HepG2 (cell line): ENCODE data around the gene ZNF763. TPM values are rescaled to one million over a fixed set of nuclear protein-coding genes. Genes with fewer than 3 reads are reported as not detected.

Experiments used
- ARNT2 ChIP-seq: sonication (generic); formaldehyde crosslinking; IDR thresholded peaks from 2 replicates; pipeline ENCODE4 v1.8.0; 2022; ENCODE audit warnings: mild to moderate bottlenecking, low read depth, missing genetic modification reagents, moderate library complexity
- CBX2 ChIP-seq, 2 experiments: fragments of 200-600 bp in 1 of 2; sonication (generic); formaldehyde crosslinking in 1 of 2; IDR thresholded peaks; 2 replicates each; pipeline versions ENCODE4 v1.7.0 to v1.8.1; 2018 to 2022; ENCODE audit warnings: low read depth in 2 of 2, low read length in 1 of 2, mild to moderate bottlenecking in 1 of 2, missing genetic modification reagents in 1 of 2
- HDAC1 ChIP-seq: sonication (generic); formaldehyde crosslinking; IDR thresholded peaks from 2 replicates; pipeline ENCODE4 v1.5.1; 2020; ENCODE audit warnings: mild to moderate bottlenecking, missing genetic modification reagents
- MAFF ChIP-seq: IDR thresholded peaks from 2 replicates; pipeline ENCODE4 v1.6.1; 2011; ENCODE audit warnings: low read depth, low read length, improper control_type of control experiment
- MYC ChIP-seq: sonication (generic); formaldehyde crosslinking; IDR thresholded peaks from 2 replicates; pipeline ENCODE4 v1.9.0; 2021; ENCODE audit warnings: missing genetic modification reagents, borderline replicate concordance
- PHF8 ChIP-seq: sonication (generic); formaldehyde crosslinking; IDR thresholded peaks from 2 replicates; pipeline ENCODE4 v1.5.0; 2020; ENCODE audit warnings: missing genetic modification reagents
- REL ChIP-seq: sonication (generic); formaldehyde crosslinking; conservative IDR thresholded peaks from 2 replicates; pipeline ENCODE4 v1.8.0; 2022; ENCODE audit warnings: mild to moderate bottlenecking, missing genetic modification reagents, moderate library complexity
- RXRB ChIP-seq: IDR thresholded peaks from 2 replicates; pipeline ENCODE4 v1.6.1; 2016; ENCODE audit warnings: borderline replicate concordance, missing genetic modification reagents, missing compliant biosample characterization
- SYNCRIP ChIP-seq: fragments of 200-400 bp; formaldehyde crosslinking; IDR thresholded peaks from 2 replicates; pipeline ENCODE4 v1.6.1; 2018; ENCODE audit warnings: mild to moderate bottlenecking, low read depth, low read length; ENCODE audit not compliant: insufficient read depth
- ZFP82 ChIP-seq: sonication (generic); formaldehyde crosslinking; IDR thresholded peaks from 2 replicates; pipeline ENCODE4 v1.5.1; 2020; ENCODE audit warnings: mild to moderate bottlenecking, missing genetic modification reagents, borderline replicate concordance
- ZKSCAN1 ChIP-seq: fragments of 150-350 bp; IDR thresholded peaks from 2 replicates; pipeline ENCODE4 v1.6.1; 2014; ENCODE audit warnings: low read length
- ZNF468 ChIP-seq: sonication (generic); formaldehyde crosslinking; IDR thresholded peaks from 2 replicates; pipeline ENCODE4 v1.8.0; 2022; ENCODE audit warnings: mild to moderate bottlenecking, moderate library complexity, missing genetic modification reagents
- ZSCAN21 ChIP-seq: sonication (generic); formaldehyde crosslinking; IDR thresholded peaks from 2 replicates; pipeline ENCODE4 v1.8.0; 2022; ENCODE audit warnings: mild to moderate bottlenecking, missing genetic modification reagents, moderate library complexity, borderline replicate concordance
- polyA plus RNA-seq, 8 experiments: library from polyadenylated mRNA; depleted of rRNA in 3 of 8; stranded (reverse) in 7 of 8; unstranded in 1 of 8; fragments of >200 nt; fragmentation: Illumina TruSeq in 4 of 8; extraction: Trizol in 4 of 8; gene quantifications; 2 replicates each; pipeline versions ENCODE4 v1.2.1 to v1.2.3, GENCODE V29; 2011 to 2016; ENCODE audit warnings: low read depth in 4 of 8, missing spikeins in 1 of 8, mixed read lengths in 1 of 8; ENCODE audit not compliant: insufficient read depth in 1 of 8
- total RNA-seq, 5 experiments: library from RNA; depleted of rRNA; stranded (reverse); fragments of >200 nt; fragmentation: Illumina TruSeq; extraction: Trizol; gene quantifications; 2 replicates each; pipeline ENCODE4 v1.2.3, GENCODE V29; 2016; ENCODE audit warnings: low read depth in 1 of 5
- TF ChIP-seq, protein P1 (sequence below): sonication (generic); formaldehyde crosslinking; IDR thresholded peaks from 2 replicates; pipeline ENCODE4 v1.9.0; 2022; ENCODE audit warnings: low read depth, missing genetic modification reagents
- TF ChIP-seq, protein P2 (sequence below): sonication (generic); formaldehyde crosslinking; IDR thresholded peaks from 2 replicates; pipeline ENCODE4 v1.8.0; 2022; ENCODE audit warnings: missing genetic modification reagents, mild to moderate bottlenecking, moderate library complexity, borderline replicate concordance
- TF ChIP-seq, protein P3 (sequence below): sonication (generic); formaldehyde crosslinking; IDR thresholded peaks from 2 replicates; pipeline ENCODE4 v1.4.0; 2020; ENCODE audit warnings: mild to moderate bottlenecking, missing genetic modification reagents
- TF ChIP-seq, protein P4 (sequence below): sonication (generic); formaldehyde crosslinking; IDR thresholded peaks from 2 replicates; pipeline ENCODE4 v1.5.1; 2020; ENCODE audit warnings: mild to moderate bottlenecking, missing genetic modification reagents, moderate library complexity
- TF ChIP-seq, protein P5 (sequence below): sonication (generic); formaldehyde crosslinking; IDR thresholded peaks from 2 replicates; pipeline ENCODE4 v1.8.1; 2023; ENCODE audit warnings: mild to moderate bottlenecking, missing genetic modification reagents

Gene ZNF763
- total and polyA plus RNA-seq, 2 of the 13 experiments (the other 11 are each of a cell fraction or from before 2014, with no cell fraction given), result 0.08 to 0.42 TPM

DNA sequence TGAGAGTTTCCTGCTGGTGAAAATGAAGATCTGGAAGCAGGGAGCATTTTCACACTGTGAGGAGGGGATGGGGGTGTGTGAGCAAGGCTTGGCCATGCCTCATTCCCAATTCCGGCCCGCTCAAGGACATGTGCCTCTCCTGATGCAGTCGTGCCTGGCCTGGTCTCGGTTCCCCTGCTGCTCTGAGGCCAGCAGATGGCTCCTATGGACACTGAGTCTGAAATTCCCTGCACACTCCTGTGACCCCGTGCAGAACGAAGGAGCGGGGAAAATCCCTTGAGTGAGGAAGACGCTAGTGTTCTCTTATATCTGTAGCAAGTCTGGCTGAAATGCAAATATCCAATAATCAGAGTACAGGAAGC, 363 bp upstream of the ZNF763 start (continued):
- TF ChIP-seq, protein P1, sequence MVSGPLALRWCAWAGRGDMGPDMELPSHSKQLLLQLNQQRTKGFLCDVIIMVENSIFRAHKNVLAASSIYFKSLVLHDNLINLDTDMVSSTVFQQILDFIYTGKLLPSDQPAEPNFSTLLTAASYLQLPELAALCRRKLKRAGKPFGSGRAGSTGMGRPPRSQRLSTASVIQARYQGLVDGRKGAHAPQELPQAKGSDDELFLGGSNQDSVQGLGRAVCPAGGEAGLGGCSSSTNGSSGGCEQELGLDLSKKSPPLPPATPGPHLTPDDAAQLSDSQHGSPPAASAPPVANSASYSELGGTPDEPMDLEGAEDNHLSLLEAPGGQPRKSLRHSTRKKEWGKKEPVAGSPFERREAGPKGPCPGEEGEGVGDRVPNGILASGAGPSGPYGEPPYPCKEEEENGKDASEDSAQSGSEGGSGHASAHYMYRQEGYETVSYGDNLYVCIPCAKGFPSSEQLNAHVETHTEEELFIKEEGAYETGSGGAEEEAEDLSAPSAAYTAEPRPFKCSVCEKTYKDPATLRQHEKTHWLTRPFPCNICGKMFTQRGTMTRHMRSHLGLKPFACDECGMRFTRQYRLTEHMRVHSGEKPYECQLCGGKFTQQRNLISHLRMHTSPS (CRISPR knock-in tag), result no peak
- TF ChIP-seq REL (CRISPR knock-in tag) (no peak), ZSCAN21 (CRISPR knock-in tag) (no peak), MAFF (no peak), ARNT2 (CRISPR knock-in tag) (no peak), RXRB (CRISPR knock-in tag) (no peak), MYC (peak; percentile 13; the same call in 1 of the 2 replicates), ZFP82 (no peak), ZKSCAN1 (no peak), ZNF468 (no peak; the same call in 1 of the 2 replicates), SYNCRIP (no peak), HDAC1 (CRISPR knock-in tag) (peak; percentile 37; the same call in 1 of the 2 replicates), CBX2 (IDR thresholded peaks at IDR 0.05; ENCODE audit: low read depth, low read length) (no peak), CBX2 (CRISPR knock-in tag; IDR thresholded peaks at IDR 0.05; ENCODE audit: low read depth) (no peak), PHF8 (CRISPR knock-in tag) (no peak)
- TF ChIP-seq, protein P2, sequence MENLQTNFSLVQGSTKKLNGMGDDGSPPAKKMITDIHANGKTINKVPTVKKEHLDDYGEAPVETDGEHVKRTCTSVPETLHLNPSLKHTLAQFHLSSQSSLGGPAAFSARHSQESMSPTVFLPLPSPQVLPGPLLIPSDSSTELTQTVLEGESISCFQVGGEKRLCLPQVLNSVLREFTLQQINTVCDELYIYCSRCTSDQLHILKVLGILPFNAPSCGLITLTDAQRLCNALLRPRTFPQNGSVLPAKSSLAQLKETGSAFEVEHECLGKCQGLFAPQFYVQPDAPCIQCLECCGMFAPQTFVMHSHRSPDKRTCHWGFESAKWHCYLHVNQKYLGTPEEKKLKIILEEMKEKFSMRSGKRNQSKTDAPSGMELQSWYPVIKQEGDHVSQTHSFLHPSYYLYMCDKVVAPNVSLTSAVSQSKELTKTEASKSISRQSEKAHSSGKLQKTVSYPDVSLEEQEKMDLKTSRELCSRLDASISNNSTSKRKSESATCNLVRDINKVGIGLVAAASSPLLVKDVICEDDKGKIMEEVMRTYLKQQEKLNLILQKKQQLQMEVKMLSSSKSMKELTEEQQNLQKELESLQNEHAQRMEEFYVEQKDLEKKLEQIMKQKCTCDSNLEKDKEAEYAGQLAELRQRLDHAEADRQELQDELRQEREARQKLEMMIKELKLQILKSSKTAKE (CRISPR knock-in tag), result no peak
- TF ChIP-seq, protein P3, sequence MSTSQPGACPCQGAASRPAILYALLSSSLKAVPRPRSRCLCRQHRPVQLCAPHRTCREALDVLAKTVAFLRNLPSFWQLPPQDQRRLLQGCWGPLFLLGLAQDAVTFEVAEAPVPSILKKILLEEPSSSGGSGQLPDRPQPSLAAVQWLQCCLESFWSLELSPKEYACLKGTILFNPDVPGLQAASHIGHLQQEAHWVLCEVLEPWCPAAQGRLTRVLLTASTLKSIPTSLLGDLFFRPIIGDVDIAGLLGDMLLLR (CRISPR knock-in tag), result no peak
- TF ChIP-seq, protein P4, sequence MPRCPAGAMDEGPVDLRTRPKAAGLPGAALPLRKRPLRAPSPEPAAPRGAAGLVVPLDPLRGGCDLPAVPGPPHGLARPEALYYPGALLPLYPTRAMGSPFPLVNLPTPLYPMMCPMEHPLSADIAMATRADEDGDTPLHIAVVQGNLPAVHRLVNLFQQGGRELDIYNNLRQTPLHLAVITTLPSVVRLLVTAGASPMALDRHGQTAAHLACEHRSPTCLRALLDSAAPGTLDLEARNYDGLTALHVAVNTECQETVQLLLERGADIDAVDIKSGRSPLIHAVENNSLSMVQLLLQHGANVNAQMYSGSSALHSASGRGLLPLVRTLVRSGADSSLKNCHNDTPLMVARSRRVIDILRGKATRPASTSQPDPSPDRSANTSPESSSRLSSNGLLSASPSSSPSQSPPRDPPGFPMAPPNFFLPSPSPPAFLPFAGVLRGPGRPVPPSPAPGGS (CRISPR knock-in tag), result 0 out of 2 replicates have a peak, but pooled peaks have one; percentile 26
- TF ChIP-seq, protein P5, sequence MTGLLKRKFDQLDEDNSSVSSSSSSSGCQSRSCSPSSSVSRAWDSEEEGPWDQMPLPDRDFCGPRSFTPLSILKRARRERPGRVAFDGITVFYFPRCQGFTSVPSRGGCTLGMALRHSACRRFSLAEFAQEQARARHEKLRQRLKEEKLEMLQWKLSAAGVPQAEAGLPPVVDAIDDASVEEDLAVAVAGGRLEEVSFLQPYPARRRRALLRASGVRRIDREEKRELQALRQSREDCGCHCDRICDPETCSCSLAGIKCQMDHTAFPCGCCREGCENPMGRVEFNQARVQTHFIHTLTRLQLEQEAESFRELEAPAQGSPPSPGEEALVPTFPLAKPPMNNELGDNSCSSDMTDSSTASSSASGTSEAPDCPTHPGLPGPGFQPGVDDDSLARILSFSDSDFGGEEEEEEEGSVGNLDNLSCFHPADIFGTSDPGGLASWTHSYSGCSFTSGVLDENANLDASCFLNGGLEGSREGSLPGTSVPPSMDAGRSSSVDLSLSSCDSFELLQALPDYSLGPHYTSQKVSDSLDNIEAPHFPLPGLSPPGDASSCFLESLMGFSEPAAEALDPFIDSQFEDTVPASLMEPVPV (CRISPR knock-in tag), result no peak
